ENCODE data around the gene YAP1.
"Not testable (repeated sequence)": the region's sequence is repeated elsewhere in the genome, so short reads cannot be mapped to it uniquely, and the experiment has no call there.

The YAP1 gene

DNA sequence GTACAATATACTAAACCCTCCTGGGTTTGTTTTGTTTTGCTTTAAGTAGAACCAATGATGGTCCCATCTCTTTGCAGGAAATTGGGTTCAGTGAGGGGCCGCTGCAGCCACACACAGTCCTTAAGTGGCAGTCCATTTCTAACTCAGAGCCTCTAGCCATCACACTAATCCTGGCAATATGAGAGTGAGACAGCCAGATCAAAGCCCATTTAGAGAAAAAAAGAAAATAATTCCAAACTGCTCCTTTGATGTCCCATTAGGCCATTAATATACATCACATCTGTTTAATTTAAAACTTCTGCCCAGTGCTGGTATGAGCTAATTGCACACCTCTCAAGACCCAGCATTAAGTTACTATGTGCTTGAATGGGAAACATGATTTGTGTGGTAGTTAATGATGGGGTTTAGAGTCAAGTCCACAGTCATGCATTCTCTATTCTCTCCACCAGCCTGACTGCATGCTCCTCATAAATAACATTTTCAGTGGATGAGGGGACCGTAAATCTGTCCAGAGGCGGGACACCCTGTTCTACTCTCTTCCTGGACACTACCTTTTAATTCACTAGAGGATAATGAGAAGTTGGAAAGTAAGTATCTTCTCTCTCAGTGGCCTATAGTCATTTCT, 153.2 kb downstream of the YAP1 start:
- TF ChIP-seq, protein P1, sequence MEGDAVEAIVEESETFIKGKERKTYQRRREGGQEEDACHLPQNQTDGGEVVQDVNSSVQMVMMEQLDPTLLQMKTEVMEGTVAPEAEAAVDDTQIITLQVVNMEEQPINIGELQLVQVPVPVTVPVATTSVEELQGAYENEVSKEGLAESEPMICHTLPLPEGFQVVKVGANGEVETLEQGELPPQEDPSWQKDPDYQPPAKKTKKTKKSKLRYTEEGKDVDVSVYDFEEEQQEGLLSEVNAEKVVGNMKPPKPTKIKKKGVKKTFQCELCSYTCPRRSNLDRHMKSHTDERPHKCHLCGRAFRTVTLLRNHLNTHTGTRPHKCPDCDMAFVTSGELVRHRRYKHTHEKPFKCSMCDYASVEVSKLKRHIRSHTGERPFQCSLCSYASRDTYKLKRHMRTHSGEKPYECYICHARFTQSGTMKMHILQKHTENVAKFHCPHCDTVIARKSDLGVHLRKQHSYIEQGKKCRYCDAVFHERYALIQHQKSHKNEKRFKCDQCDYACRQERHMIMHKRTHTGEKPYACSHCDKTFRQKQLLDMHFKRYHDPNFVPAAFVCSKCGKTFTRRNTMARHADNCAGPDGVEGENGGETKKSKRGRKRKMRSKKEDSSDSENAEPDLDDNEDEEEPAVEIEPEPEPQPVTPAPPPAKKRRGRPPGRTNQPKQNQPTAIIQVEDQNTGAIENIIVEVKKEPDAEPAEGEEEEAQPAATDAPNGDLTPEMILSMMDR (IDR thresholded peaks at IDR 0.05; ENCODE audit: low read depth, low read length), result no peak
- DNase-seq (ENCODE audit: low read depth, low spot score), result no peak
- in situ Hi-C loops (cut with HindIII; ENCODE audit: low sequenced_read_pairs), result no loop called here
- no peak overlapping the region for H3K4me3 ChIP-seq (ENCODE audit: low read depth, low read length)

DNA sequence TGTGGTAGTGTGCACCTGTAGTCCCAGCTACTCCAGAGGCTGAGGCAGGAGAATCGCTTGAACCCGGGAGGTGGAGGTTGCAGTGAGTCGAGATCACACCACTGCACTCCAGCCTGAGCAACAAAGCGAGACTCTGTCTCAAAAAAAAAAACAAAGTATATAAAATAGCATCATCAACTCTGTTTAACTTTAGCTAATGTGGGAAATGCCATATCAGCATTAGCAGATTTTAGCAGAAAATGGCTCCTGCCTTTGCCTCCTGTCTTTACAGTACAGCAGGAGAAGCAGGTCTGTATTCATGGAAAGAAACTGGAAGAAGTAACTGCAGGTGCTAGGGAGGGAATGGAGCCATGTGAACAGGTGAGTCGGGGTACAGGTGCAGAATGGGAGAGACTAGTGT, 154.5 kb downstream of the YAP1 start:
- H3K4me3 ChIP-seq (ENCODE audit: low read depth, low read length); DNase-seq (ENCODE audit: low read depth, low spot score); in situ Hi-C loops (cut with HindIII; ENCODE audit: low sequenced_read_pairs): not testable (repeated sequence)

DNA sequence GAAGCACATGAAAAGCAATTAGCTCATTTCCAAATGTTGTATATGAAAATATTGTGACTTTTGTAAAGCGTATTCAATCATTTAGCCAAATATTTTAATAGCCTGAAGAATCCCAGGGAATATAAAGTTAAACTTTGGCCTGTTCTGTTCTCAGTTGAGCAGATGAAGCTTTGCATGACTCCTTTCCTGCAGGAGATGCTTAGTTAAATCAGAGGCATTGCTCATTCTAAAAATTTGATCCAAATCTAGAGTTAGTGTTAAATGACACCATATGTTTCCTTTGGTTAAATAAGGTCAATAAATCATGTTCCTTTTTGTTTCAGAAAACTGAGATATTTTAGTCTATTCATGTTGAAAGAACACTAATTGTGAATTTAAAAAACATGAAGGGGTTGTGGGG, 155.9 kb downstream of the YAP1 start:
- DNase-seq (ENCODE audit: low read depth, low spot score), result no peak
- H3K4me3 ChIP-seq (ENCODE audit: low read depth, low read length), result no peak overlapping the region
- in situ Hi-C loops (cut with HindIII; ENCODE audit: low sequenced_read_pairs), result no loop called here
- TF ChIP-seq, protein P1 (IDR thresholded peaks at IDR 0.05; ENCODE audit: low read depth, low read length), result no peak

DNA sequence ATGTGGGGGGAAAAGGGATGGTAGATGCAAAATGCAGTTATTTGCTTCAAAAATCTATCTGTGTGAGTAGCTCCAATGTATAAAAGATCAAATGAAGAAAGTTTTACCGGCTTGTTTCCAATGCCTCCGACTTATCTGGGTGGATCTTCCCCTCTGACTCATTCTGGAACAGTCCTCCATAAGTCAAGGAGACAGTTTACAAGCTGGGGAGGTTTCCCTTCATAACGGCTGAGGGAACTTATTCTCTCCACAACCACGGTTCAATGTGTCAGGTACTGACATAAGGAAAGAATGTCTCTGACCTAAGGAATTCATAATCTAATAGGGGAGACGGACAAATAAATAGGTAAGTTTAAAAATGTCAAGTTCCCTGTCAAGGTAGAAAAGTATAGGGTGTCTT, 157.4 kb downstream of the YAP1 start:
- DNase-seq (ENCODE audit: low read depth, low spot score), result peak; percentile 56
- in situ Hi-C loops (cut with HindIII; ENCODE audit: low sequenced_read_pairs), result no loop called here
- TF ChIP-seq, protein P1 (IDR thresholded peaks at IDR 0.05; ENCODE audit: low read depth, low read length), result no peak
- no peak overlapping the region for H3K4me3 ChIP-seq (ENCODE audit: low read depth, low read length)

DNA sequence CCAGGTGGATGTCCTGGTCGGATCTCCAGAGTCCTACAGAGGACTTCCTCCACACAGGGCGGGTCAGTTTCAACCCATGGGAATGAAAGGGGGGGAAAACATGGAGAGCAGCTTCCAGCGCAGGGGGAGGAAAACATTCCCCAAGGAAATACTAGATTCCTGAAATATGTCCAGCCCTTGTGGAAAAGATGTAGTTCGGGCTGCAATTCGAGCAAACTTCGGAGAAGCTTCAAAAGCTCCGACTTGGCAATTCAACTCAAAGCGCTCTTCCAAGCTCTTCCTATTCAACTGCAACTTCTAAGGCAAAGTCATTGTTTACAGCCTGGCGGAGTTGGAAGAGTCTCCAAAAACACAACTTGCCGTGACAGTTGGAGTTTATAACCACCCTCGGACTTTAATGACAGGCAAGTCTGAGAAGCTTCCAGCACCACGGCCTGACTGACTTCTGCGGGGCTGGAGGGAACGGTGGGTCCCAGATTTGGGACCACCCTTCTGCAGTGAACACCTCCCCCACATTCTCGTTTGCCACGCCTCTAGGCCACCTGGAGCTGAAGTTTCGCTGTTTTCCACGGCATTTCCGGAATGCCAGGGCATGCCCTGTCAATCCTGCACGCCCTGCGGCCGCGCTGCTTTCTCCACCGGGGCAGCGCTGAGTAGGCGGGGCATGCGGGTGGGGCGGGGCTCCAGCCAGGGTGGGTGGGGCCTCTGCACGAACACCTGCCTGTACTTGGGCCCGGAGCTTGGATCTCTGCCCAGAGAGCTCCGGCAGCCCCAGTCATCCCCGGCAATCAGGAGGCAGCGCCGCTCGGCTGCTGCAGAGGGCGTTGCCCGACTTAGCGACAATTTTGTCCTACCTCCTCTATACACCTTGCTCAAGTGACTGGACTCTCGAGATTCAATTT, 158.1 kb downstream of the YAP1 start:
- TF ChIP-seq, protein P1 (IDR thresholded peaks at IDR 0.05; ENCODE audit: low read depth, low read length), result peak; percentile 50
- DNase-seq (ENCODE audit: low read depth, low spot score), result peak; percentile 65
- H3K4me3 ChIP-seq (ENCODE audit: low read depth, low read length), result peak overlapping the region; percentile 27
- in situ Hi-C loops (cut with HindIII; ENCODE audit: low sequenced_read_pairs), result no loop called here

DNA sequence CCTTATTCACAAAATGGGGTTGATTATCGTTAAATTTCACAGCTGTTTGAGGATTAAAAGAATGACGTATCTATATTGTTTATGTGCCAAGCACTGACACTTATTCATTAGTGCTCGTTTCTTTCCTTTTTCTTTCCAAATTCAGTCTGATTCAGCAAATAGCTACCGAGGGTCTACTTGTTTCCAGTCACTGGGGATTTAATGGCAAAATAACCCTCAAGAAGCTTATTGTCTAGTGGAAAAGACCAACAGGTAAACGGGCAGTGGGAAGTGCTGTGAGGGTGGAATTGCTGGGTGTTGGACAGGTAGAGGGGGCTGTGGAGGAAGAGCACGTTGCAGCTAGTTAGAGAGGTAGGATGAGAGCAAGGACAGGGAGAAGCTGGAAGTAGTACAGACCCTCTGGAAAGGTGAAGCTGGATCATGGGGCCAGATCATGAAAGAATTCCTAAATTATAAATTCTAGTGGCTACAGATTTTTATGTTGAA, 158.8 kb downstream of the YAP1 start:
- DNase-seq (ENCODE audit: low read depth, low spot score), result no peak
- TF ChIP-seq, protein P1 (IDR thresholded peaks at IDR 0.05; ENCODE audit: low read depth, low read length), result no peak
- in situ Hi-C loops (cut with HindIII; ENCODE audit: low sequenced_read_pairs), result no loop called here
- peak overlapping the region; percentile 27 for H3K4me3 ChIP-seq (ENCODE audit: low read depth, low read length)

DNA sequence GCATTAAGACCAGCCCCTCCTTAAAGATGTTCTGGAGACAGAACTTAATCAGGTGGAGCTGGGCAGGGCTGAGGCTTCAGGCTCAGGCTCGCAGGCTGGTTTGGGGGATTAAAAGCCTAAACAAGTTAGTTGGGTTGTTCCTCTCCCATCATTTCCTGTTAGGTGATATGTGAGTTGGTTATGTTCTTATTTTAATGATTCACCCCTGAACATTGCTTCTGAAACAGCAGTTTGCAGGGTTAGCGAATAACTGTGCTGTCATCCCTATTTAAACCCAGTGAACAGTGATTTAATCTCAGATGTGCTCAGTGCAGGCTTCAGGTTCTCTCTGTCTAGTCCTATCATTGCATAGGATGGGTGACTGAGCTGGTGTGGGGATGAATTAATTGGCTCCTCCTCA, 159.7 kb downstream of the YAP1 start:
- TF ChIP-seq, protein P1 (IDR thresholded peaks at IDR 0.05; ENCODE audit: low read depth, low read length), result no peak
- DNase-seq (ENCODE audit: low read depth, low spot score), result peak; percentile 69
- in situ Hi-C loops (cut with HindIII; ENCODE audit: low sequenced_read_pairs), result no loop called here
- H3K4me3 ChIP-seq (ENCODE audit: low read depth, low read length), result no peak overlapping the region
